Lung (tissue), 12 donors: ENCODE data around the gene GGACT. TPM values are rescaled to one million over a fixed set of nuclear protein-coding genes. Genes with fewer than 3 reads are reported as not detected.

ENCODE experiments used
- ATAC-seq: fragments of 200-7000 bp; cut with Tn5 transposase; one replicate; pipeline ENCODE4 v1.9.1; 2020; ENCODE audit warnings: moderate number of reproducible peaks; ENCODE audit not compliant: insufficient read depth, low FRiP score
- DNase-seq, 3 donors: peaks; one replicate each; pipeline ENCODE4 v3.0.0-alpha.2; 2013 to 2017
- H3K27ac ChIP-seq, 2 donors: one replicate each; pipeline ENCODE4 v1.5.1; 2013; ENCODE audit warnings: mild to moderate bottlenecking in 2 of 2, moderate library complexity in 2 of 2, control low read depth in 1 of 2, inconsistent platforms in 1 of 2, low read depth in 1 of 2, low read length in 1 of 2
- H3K27me3 ChIP-seq, 3 donors: one replicate each; pipeline ENCODE4 v1.5.1; 2013; ENCODE audit warnings: low read length in 2 of 3; ENCODE audit not compliant: control insufficient read depth in 3 of 3, insufficient read depth in 3 of 3
- H3K36me3 ChIP-seq, 4 donors: one replicate each; pipeline ENCODE4 v1.5.1; 2013; ENCODE audit warnings: low read length in 4 of 4, mild to moderate bottlenecking in 1 of 4, moderate library complexity in 1 of 4; ENCODE audit not compliant: control insufficient read depth in 4 of 4, insufficient read depth in 4 of 4
- H3K4me1 ChIP-seq, 5 donors: one replicate each; pipeline ENCODE4 v1.5.1; 2013; ENCODE audit warnings: low read length in 5 of 5, mild to moderate bottlenecking in 2 of 5, moderate library complexity in 1 of 5; ENCODE audit not compliant: control insufficient read depth in 5 of 5, insufficient read depth in 5 of 5
- H3K4me3 ChIP-seq: one replicate; pipeline ENCODE4 v1.5.1; 2013; ENCODE audit warnings: mild to moderate bottlenecking, control low read depth, moderate library complexity
- H3K9ac ChIP-seq, 2 donors: one replicate each; pipeline ENCODE4 v1.5.1; 2013; ENCODE audit warnings: low read length in 2 of 2, control low read depth in 1 of 2; ENCODE audit not compliant: insufficient read depth in 1 of 2
- H3K9me3 ChIP-seq, 4 donors: one replicate each; pipeline ENCODE4 v1.5.1; 2013; ENCODE audit warnings: low read length in 3 of 4, mild to moderate bottlenecking in 1 of 4, moderate library complexity in 1 of 4; ENCODE audit not compliant: control insufficient read depth in 4 of 4, insufficient read depth in 3 of 4
- CTCF ChIP-seq: IDR thresholded peaks from 2 replicates; pipeline ENCODE4 v1.5.1; 2012; ENCODE audit warnings: mild to moderate bottlenecking; ENCODE audit errors: control extremely low read depth, extremely low read depth
- WGBS, 2 donors: extraction: QIAGEN DNeasy Blood & Tissue Kit; methylation state at CpG; one replicate each; pipeline ENCODE4 v1.1.7; 2013; 5-methylcytosine and 5-hydroxymethylcytosine counted together
- polyA plus RNA-seq, 2 donors: library from polyadenylated mRNA; stranded (reverse); fragments of 200-250 nt; gene quantifications; one replicate each; pipeline ENCODE4 v1.2.1, GENCODE V29; 2013
- total RNA-seq, 2 donors: library from RNA; depleted of rRNA in 1 of 2; stranded (reverse); fragments of >200 nt in 1 of 2; gene quantifications; one replicate each; pipeline ENCODE4 v1.2.1, GENCODE V29; 2014 to 2021
- donor health status: control.
- donor health status: control.
- donor health status: Bipolar disorder and iron deficiency.
- donor health status: healthy.
- donor health status: DM: yes; HTN: yes; CAD: no.

Gene GGACT
- total and polyA plus RNA-seq, 4 donors = 1.1 to 6.8 (median 3.9) TPM

DNA sequence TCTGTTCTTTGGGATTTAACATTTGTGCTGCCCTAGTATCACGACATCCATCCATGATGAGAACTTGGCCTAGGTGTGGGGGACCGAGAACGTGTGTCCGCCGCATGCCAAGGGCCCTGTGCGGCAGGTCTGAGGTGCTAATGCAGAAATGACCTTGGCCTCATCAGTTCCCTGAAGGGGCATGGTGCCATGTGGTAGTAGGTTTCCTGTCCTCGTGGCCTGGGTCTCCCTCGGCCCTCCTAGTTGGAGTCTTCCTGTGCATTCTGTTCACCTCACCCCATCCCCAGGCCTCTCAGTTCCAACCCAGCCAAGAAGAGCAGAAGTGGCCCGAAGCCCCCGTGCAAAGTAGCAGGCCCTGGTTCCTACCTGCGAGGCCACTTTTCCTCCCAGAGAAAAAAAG is 59.8 kb downstream of the GGACT start:
- TF ChIP-seq CTCF = no peak
- Histone ChIP-seq H3K27me3 (no peaks in the 10 kb centered on the region), H3K9me3 (peaks cover 0 to 3% (median 0%) of the 10 kb centered on the region in 4 donors), H3K4me3 (no peak overlapping the region), H3K27ac (no peak overlapping the region), H3K36me3 (peaks cover 3 to 26% (median 11%) of the 10 kb centered on the region in 4 donors), H3K4me1 (peaks cover 0 to 7% (median 0%) of the 10 kb centered on the region in 5 donors), H3K9ac (no peak overlapping the region)
- DNase-seq (no peak), ATAC-seq (no peak)
- WGBS, 2 donors = 93 to 94% methylated on average over 11 of the region's 11 CpGs

DNA sequence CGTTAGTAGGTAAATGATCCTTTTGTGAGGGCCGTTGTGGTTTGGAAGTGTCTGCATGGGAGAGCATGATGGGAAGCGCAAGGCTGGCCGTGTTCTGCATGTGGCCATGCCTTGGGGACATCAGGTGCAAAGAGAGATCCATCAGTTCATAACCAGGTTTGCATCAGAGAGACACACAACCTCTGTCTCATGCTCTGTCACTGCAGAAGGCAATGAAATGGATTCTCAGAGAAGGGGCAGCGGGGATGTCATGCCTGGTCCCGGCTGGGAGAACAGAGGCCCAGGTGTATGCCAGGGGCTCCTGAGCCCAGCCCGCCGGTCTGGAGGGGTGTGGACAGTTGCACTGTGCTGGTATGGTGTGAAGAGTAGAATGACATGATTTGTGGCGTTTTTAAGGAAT is 60.2 kb downstream of the GGACT start:
- DNase-seq = no peak
- Histone ChIP-seq H3K36me3 (peaks cover 3 to 28% (median 11%) of the 10 kb centered on the region in 4 donors), H3K9me3 (peaks cover 0 to 3% (median 0%) of the 10 kb centered on the region in 4 donors), H3K27me3 (no peaks in the 10 kb centered on the region), H3K9ac (no peak overlapping the region), H3K4me3 (no peak overlapping the region), H3K27ac (no peak overlapping the region), H3K4me1 (peaks cover 0 to 7% (median 0%) of the 10 kb centered on the region in 5 donors)
- no peak for ATAC-seq
- WGBS, 2 donors = 95 to 97% methylated on average over 9 of the region's 9 CpGs
- no peak for TF ChIP-seq CTCF

DNA sequence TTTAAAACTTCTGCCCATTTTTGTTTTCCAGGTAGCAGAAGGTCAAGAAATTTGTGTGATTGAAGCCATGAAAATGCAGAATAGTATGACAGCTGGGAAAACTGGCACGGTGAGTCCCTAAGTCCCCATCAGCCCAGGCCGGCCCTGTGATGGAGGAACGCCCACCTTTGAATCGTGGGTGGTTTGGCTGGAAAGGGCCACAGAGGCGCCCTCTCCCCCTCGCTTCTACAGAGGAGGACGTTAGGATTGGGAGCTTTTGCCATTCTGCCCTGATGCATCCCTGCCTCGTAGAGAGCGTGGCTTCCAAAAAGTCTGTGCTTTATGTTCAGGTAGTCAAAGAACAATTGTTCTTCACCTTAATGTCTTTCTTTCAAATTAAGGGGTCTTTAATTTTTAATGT is 60.9 kb downstream of the GGACT start:
- DNase-seq (no peak), ATAC-seq (no peak)
- Histone ChIP-seq H3K36me3 (peaks cover 3 to 26% (median 10%) of the 10 kb centered on the region in 4 donors), H3K4me1 (peaks cover 0 to 14% (median 0%) of the 10 kb centered on the region in 5 donors), H3K4me3 (no peak overlapping the region), H3K9ac (no peak overlapping the region), H3K9me3 (peaks cover 0 to 3% (median 0%) of the 10 kb centered on the region in 4 donors), H3K27me3 (no peaks in the 10 kb centered on the region), H3K27ac (no peak overlapping the region)
- TF ChIP-seq CTCF = no peak
- WGBS, 2 donors = 94 to 96% methylated on average over 9 of the region's 9 CpGs

- Histone ChIP-seq H3K27me3 (no peaks in the 10 kb centered on the region), H3K4me1 (peaks cover 0 to 17% (median 0%) of the 10 kb centered on the region in 5 donors), H3K9me3 (no peaks in the 10 kb centered on the region), H3K9ac (no peak overlapping the region), H3K4me3 (no peak overlapping the region), H3K27ac (no peak overlapping the region), H3K36me3 (peaks cover 3 to 19% (median 8%) of the 10 kb centered on the region in 4 donors)
- 93 to 94% methylated on average over 27 of the region's 27 CpGs for WGBS, 2 donors
- ATAC-seq (no peak), DNase-seq (no peak)
- TF ChIP-seq CTCF = no peak
Observed at GRCh38 chr13:100526318-100527000, 62.1 kb downstream of the GGACT start.
